Lower lobe of right lung (tissue), 2 donors: ENCODE data around the gene PDGFA. TPM values are rescaled to one million over a fixed set of nuclear protein-coding genes. Genes with fewer than 3 reads are reported as not detected.

ENCODE experiments used
- ATAC-seq, 2 donors: fragments of 200-7000 bp; cut with Tn5 transposase; one replicate each; pipeline ENCODE4 v1.9.1; 2020 to 2022; ENCODE audit warnings: mild to moderate bottlenecking in 2 of 2, moderate library complexity in 2 of 2
- DNase-seq: peaks from one replicate; pipeline ENCODE4 v3.0.0-alpha.2; 2020
- H3K27ac ChIP-seq: fragments of 200-600 bp; one replicate; pipeline ENCODE4 v1.8.0; 2022
- H3K27me3 ChIP-seq: fragments of 200-600 bp; one replicate; pipeline ENCODE4 v1.8.0; 2022; ENCODE audit warnings: low read depth
- H3K36me3 ChIP-seq: fragments of 200-600 bp; one replicate; pipeline ENCODE4 v1.8.0; 2022; ENCODE audit warnings: mild to moderate bottlenecking
- H3K4me1 ChIP-seq: fragments of 200-600 bp; one replicate; pipeline ENCODE4 v1.8.0; 2022
- H3K4me3 ChIP-seq: fragments of 200-600 bp; one replicate; pipeline ENCODE4 v1.8.0; 2022; ENCODE audit warnings: mild to moderate bottlenecking
- H3K9me3 ChIP-seq: fragments of 200-600 bp; one replicate; pipeline ENCODE4 v1.8.0; 2022
- CTCF ChIP-seq: fragments of 200-600 bp; IDR thresholded peaks from one replicate; pipeline ENCODE4 v1.8.0; 2022; ENCODE audit warnings: antibody characterized with exemption, mild to moderate bottlenecking
- intact Hi-C: fragments of 100-400 bp; cut with DNase I; formaldehyde crosslinking; loops from one replicate; pipeline ENCODE4 v1.11.0; 2022
- total RNA-seq: library from RNA; stranded (reverse); fragmentation: NEBNext Ultra II Directional; extraction: Animal tissue kit (Norgen Biotek cat#: 25700); gene quantifications from one replicate; pipeline ENCODE4 v1.2.1, GENCODE V29; 2021
- donor health status: DM: no; HTN: yes; CAD: no; lungs with severe emphysema.

PDGFA gene
- total RNA-seq, 1 donor from 2014 or later: 27.1 TPM

DNA sequence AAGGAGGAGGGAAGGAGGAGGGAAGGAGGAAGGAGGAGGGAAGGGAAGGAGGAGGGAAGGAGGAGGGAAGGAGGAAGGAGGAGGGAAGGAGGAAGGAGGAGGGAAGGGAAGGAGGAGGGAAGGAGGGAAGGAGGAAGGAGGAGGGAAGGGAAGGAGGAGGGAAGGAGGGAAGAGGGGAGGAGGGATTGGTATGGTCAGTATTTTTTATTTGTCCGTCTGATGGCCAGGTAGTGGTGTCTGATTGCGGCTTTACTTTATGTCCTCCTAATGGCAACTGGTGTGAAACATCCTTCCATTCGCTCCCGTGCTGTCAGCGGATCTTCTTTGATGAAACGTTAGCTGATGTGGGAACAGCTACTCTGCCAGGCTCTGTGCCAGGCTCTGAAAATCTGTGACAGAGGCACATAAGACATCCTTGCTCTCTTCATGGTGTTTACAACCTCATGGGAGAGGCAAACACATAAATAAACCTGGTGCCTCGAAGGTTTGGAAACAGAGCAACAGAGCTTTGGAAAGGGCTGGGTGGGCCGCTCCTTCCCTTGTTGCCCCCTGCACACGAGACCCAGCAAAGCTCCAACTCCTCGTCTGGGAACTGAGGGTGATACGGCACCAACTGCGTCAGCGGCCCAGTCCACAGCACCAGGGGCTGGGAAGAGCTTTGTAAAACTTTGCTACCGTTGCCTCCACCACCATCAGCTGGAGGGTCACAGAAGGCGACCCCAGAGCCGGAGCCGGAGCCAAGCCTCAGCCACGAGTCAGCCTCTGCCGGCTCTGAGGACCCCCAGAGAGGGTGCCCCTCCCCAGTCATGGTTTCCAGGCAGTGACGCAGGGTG is 40.3 kb downstream of the PDGFA start:
- TF ChIP-seq CTCF: no peak
- no peak for DNase-seq
- intact Hi-C loops: no loop called here
- Histone ChIP-seq H3K27ac (no peak overlapping the region), H3K4me3 (no peak overlapping the region), H3K9me3 (no peaks in the 10 kb centered on the region), H3K27me3 (peaks cover 16% of the 10 kb centered on the region), H3K36me3 (no peaks in the 10 kb centered on the region), H3K4me1 (peaks cover 2% of the 10 kb centered on the region)
- ATAC-seq: no peak

GRCh38 chr7:477626-478220 is 41.9 kb downstream of the PDGFA start:
- intact Hi-C loops: no loop called here
- H3K36me3 ChIP-seq: no peaks in the 10 kb centered on the region
- DNase-seq (no peak), ATAC-seq (no peak)
- H3K27me3 ChIP-seq: peaks cover 10% of the 10 kb centered on the region
- no peak overlapping the region for H3K27ac ChIP-seq
- TF ChIP-seq CTCF: no peak
- no peak overlapping the region for H3K4me3 ChIP-seq
- H3K4me1 ChIP-seq: no peaks in the 10 kb centered on the region
- no peaks in the 10 kb centered on the region for H3K9me3 ChIP-seq

DNA sequence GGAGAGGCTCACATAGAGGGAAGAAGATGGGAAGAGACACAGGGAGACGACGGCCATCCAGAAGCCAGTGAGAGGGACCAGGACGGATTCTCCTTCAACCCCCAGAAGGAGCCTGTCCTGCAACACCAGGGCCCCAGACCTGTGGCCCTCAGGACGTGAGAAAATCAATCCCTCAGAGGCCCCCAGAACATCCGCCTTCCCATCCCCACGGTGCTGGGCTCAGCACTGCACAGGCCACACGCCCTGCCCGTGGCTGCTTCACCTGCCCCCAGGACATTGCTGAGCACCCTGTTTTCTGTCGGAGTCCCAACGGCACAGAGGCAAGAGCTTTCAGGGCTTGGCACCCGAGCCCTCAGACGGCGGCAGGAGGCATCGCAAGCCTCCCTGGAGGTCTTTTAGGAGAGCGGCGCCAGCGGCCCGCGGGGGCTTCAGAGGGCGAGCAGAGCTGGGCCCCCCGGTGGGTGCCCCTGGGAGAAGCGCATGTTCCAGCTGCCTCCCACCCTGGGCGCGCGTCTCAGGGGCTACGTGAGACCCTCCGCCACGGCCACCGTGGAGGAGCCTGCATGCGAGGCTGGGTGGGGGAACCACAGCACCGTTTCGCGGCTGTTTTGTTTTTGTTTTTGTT is 42.8 kb downstream of the PDGFA start:
- Histone ChIP-seq H3K9me3 (no peaks in the 10 kb centered on the region), H3K27me3 (peaks cover 10% of the 10 kb centered on the region), H3K4me1 (peaks cover 6% of the 10 kb centered on the region), H3K27ac (no peak overlapping the region), H3K36me3 (no peaks in the 10 kb centered on the region), H3K4me3 (no peak overlapping the region)
- no peak for TF ChIP-seq CTCF
- no peak for DNase-seq
- ATAC-seq: no peak
- intact Hi-C loops: no loop called here

DNA sequence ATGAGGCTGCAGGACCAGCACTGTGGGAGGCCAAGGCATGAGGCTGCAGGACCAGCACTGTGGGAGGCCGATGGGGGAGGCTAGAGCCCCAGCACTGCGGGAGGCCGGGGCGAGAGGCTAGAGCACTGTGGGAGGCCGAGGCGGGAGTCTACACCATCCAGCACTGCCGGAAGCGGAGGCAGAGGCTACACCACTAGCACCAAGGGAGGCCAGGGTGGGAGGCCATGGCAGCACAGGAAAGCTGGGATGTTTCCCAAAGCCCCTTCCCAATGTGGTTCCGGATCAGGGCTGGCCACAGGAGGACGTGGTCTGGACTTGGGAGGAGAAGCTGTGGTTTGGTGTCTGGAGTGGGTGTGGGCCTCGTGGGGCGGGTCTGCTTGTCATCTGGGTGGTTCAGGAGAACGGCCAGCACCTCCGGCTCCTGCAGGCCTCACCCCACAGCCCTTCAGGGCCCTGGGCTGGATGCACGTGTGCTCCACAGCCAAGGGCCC is 43.6 kb downstream of the PDGFA start:
- H3K36me3 ChIP-seq: no peaks in the 10 kb centered on the region
- intact Hi-C loops: no loop called here
- ATAC-seq: no peak
- no peaks in the 10 kb centered on the region for H3K9me3 ChIP-seq
- DNase-seq: no peak
- no peak overlapping the region for H3K27ac ChIP-seq
- peaks cover 13% of the 10 kb centered on the region for H3K4me1 ChIP-seq
- H3K27me3 ChIP-seq: peaks cover 10% of the 10 kb centered on the region
- no peak overlapping the region for H3K4me3 ChIP-seq
- TF ChIP-seq CTCF: no peak

DNA sequence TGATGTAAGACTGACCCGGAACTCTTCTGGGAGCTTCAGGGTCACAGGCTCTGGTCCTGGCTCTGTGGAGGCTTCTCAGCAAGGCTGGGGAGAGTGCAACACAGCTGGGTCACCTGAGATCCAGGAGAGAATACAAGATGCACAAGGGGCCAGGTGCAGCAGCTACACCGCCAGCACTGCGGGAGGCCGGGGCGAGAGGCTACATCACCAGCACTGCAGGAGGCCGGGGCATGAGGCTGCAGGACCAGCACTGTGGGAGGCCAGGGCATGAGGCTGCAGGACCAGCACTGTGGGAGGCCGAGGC is 44.3 kb downstream of the PDGFA start:
- Histone ChIP-seq H3K27ac (no peak overlapping the region), H3K9me3 (no peaks in the 10 kb centered on the region), H3K27me3 (peaks cover 6% of the 10 kb centered on the region), H3K36me3 (no peaks in the 10 kb centered on the region), H3K4me3 (no peak overlapping the region), H3K4me1 (peaks cover 13% of the 10 kb centered on the region)
- intact Hi-C loops: no loop called here
- ATAC-seq (no peak), DNase-seq (no peak)
- TF ChIP-seq CTCF: no peak
